Measurements from ENCODE around the gene EPHB4.

EPHB4 gene

GRCh38 chr7:100825215-100825671 lies 2.1 kb downstream of the EPHB4 start:
- Histone ChIP-seq H2AFZ (ENCODE audit: low read length) (no peak overlapping the region), H3K4me1 (ENCODE audit: insufficient read depth, low read length, poor library complexity, severe bottlenecking) (peaks cover 9% of the 10 kb centered on the region), H3K4me3 (ENCODE audit: low read length, poor library complexity, severe bottlenecking) (no peak overlapping the region), H3K9ac (ENCODE audit: low read depth, low read length, poor library complexity, severe bottlenecking) (no peak overlapping the region), H3K79me2 (ENCODE audit: insufficient read depth, low read length) (no peaks in the 10 kb centered on the region), H3K27me3 (ENCODE audit: insufficient read depth, low read length, poor library complexity, severe bottlenecking) (peaks cover 8% of the 10 kb centered on the region), H3K9me3 (ENCODE audit: insufficient read depth, low read depth, low read length) (no peaks in the 10 kb centered on the region), H3K9me2 (replicated peaks; ENCODE audit: low read depth, low read length) (no peaks in the 10 kb centered on the region), H4K20me1 (ENCODE audit: insufficient read depth, low read length, poor library complexity, severe bottlenecking) (no peaks in the 10 kb centered on the region), H3K36me3 (ENCODE audit: insufficient read depth, low read length) (no peaks in the 10 kb centered on the region), H3F3A (ENCODE audit: low read depth) (no peaks in the 10 kb centered on the region), H3K4me2 (ENCODE audit: low read depth, low read length, poor library complexity, severe bottlenecking) (no peak overlapping the region)
- no peak for TF ChIP-seq CTCF (conservative IDR thresholded peaks at IDR 0.05; ENCODE audit: low read length)
- no peak for TF ChIP-seq EZH2phosphoT487 (IDR thresholded peaks at IDR 0.05; ENCODE audit: borderline replicate concordance)

- no peaks in the 10 kb centered on the region for H3F3A ChIP-seq (ENCODE audit: low read depth)
- no peaks in the 10 kb centered on the region for H3K9me3 ChIP-seq (ENCODE audit: insufficient read depth, low read depth, low read length)
- TF ChIP-seq CTCF (conservative IDR thresholded peaks at IDR 0.05; ENCODE audit: low read length): no peak
- no peak for TF ChIP-seq EZH2phosphoT487 (IDR thresholded peaks at IDR 0.05; ENCODE audit: borderline replicate concordance)
- no peak overlapping the region for H3K4me3 ChIP-seq (ENCODE audit: low read length, poor library complexity, severe bottlenecking)
- H4K20me1 ChIP-seq (ENCODE audit: insufficient read depth, low read length, poor library complexity, severe bottlenecking): no peaks in the 10 kb centered on the region
- peaks cover 9% of the 10 kb centered on the region for H3K4me1 ChIP-seq (ENCODE audit: insufficient read depth, low read length, poor library complexity, severe bottlenecking)
- H3K79me2 ChIP-seq (ENCODE audit: insufficient read depth, low read length): no peaks in the 10 kb centered on the region
- no peak overlapping the region for H3K4me2 ChIP-seq (ENCODE audit: low read depth, low read length, poor library complexity, severe bottlenecking)
- no peak overlapping the region for H3K9ac ChIP-seq (ENCODE audit: low read depth, low read length, poor library complexity, severe bottlenecking)
- no peak overlapping the region for H2AFZ ChIP-seq (ENCODE audit: low read length)
- no peaks in the 10 kb centered on the region for H3K9me2 ChIP-seq (replicated peaks; ENCODE audit: low read depth, low read length)
- H3K27me3 ChIP-seq (ENCODE audit: insufficient read depth, low read length, poor library complexity, severe bottlenecking): peaks cover 8% of the 10 kb centered on the region
- H3K36me3 ChIP-seq (ENCODE audit: insufficient read depth, low read length): no peaks in the 10 kb centered on the region
Observed at GRCh38 chr7:100824499-100825214, 2.7 kb downstream of the EPHB4 start.

GRCh38 chr7:100823534-100823933 lies 3.8 kb downstream of the EPHB4 start:
- Histone ChIP-seq H3K79me2 (ENCODE audit: insufficient read depth, low read length) (no peaks in the 10 kb centered on the region), H3K36me3 (ENCODE audit: insufficient read depth, low read length) (no peaks in the 10 kb centered on the region)

More at GRCh38 chr7:100823534-100823933, 3.8 kb downstream of the EPHB4 start:
- Histone ChIP-seq H3F3A (ENCODE audit: low read depth) (no peaks in the 10 kb centered on the region), H3K4me3 (ENCODE audit: low read length, poor library complexity, severe bottlenecking) (no peak overlapping the region), H3K9me2 (replicated peaks; ENCODE audit: low read depth, low read length) (no peaks in the 10 kb centered on the region), H3K9ac (ENCODE audit: low read depth, low read length, poor library complexity, severe bottlenecking) (no peak overlapping the region), H4K20me1 (ENCODE audit: insufficient read depth, low read length, poor library complexity, severe bottlenecking) (no peaks in the 10 kb centered on the region), H3K9me3 (ENCODE audit: insufficient read depth, low read depth, low read length) (no peaks in the 10 kb centered on the region), H3K27me3 (ENCODE audit: insufficient read depth, low read length, poor library complexity, severe bottlenecking) (peaks cover 8% of the 10 kb centered on the region), H3K4me2 (ENCODE audit: low read depth, low read length, poor library complexity, severe bottlenecking) (no peak overlapping the region), H2AFZ (ENCODE audit: low read length) (no peak overlapping the region), H3K4me1 (ENCODE audit: insufficient read depth, low read length, poor library complexity, severe bottlenecking) (peaks cover 6% of the 10 kb centered on the region)
- no peak for TF ChIP-seq CTCF (conservative IDR thresholded peaks at IDR 0.05; ENCODE audit: low read length)
- no peak for TF ChIP-seq EZH2phosphoT487 (IDR thresholded peaks at IDR 0.05; ENCODE audit: borderline replicate concordance)

Measured in Loucy (cell line).